ENCODE measurements around the gene ZNF106. TPM values are rescaled to one million over a fixed set of nuclear protein-coding genes. Genes with fewer than 3 reads are reported as not detected.

The ZNF106 gene
- total RNA-seq, 2 donors from 2014 or later, result 77.4 to 83.8 TPM

DNA sequence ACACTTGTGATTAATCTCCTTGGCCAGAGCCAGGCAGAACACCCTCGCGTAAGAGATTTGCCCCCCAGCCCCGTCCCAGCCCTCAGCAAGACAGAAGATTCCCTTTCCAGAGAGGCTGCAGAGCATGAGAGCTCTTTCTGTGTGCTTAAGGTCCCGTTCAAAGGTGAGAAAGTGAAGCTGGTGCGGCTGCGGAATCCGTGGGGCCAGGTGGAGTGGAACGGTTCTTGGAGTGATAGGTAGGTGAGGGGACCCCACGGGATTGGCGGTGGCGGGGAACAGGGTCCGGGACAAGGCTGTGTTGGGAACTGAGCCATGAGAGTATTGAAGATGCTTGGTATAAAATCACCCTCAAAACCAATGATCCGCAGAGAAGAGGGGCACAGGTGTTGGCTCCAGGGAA lies 96.8 kb downstream of the ZNF106 start:
- no peaks in the 10 kb centered on the region for H3K27me3 ChIP-seq (replicated peaks; ENCODE audit: insufficient read depth)
- TF ChIP-seq, protein P1, sequence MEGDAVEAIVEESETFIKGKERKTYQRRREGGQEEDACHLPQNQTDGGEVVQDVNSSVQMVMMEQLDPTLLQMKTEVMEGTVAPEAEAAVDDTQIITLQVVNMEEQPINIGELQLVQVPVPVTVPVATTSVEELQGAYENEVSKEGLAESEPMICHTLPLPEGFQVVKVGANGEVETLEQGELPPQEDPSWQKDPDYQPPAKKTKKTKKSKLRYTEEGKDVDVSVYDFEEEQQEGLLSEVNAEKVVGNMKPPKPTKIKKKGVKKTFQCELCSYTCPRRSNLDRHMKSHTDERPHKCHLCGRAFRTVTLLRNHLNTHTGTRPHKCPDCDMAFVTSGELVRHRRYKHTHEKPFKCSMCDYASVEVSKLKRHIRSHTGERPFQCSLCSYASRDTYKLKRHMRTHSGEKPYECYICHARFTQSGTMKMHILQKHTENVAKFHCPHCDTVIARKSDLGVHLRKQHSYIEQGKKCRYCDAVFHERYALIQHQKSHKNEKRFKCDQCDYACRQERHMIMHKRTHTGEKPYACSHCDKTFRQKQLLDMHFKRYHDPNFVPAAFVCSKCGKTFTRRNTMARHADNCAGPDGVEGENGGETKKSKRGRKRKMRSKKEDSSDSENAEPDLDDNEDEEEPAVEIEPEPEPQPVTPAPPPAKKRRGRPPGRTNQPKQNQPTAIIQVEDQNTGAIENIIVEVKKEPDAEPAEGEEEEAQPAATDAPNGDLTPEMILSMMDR (IDR thresholded peaks at IDR 0.05), result no peak
- no peaks in the 10 kb centered on the region for H3K9me3 ChIP-seq
- ATAC-seq (ENCODE audit: insufficient number of reproducible peaks, low FRiP score, low read depth) (no peak), DNase-seq (ENCODE audit: low spot score) (no peak)
- no peak overlapping the region for H3K4me3 ChIP-seq
- H3K4me1 ChIP-seq (ENCODE audit: control insufficient read depth in 1 of 2, low read depth in 2 of 2), result no peaks in the 10 kb centered on the region
- H3K36me3 ChIP-seq, result peaks cover 3% of the 10 kb centered on the region
- no peak overlapping the region for H3K27ac ChIP-seq

DNA sequence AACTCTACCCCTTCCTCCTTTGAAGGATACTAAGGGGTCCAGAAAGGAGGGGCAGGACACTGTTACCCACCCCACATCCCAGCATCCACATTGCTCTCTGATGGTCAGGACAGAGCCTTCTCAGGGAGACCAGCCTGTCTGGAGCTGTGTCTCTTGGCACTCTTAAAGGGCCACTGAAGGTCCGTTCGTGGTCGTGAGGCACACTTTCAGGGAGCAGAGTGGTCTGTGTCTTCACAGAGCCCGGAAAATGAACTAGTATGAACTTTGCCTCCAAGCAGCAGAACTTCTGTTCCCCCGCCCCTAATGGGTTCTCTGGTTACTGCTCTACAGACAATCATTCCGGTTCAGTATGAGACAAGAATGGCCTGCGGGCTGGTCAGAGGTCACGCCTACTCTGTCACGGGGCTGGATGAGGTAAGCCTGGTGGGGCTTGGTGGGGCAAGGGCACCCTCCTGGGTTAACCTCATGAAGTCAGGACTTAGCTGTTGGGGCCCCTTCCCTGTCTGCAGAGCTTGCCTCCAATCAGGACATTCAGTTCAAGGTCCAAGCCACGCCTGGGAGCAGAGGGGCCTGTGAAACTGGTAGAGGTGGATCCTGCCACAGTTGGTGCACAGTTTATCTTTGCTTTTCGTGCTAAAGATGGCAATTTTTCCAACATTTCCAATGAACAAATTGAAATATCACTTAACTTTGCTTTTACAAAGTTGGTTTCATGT lies 98.5 kb downstream of the ZNF106 start:
- ATAC-seq (ENCODE audit: insufficient number of reproducible peaks, low FRiP score, low read depth) (no peak), DNase-seq (ENCODE audit: low spot score) (no peak)
- no peak overlapping the region for H3K4me3 ChIP-seq
- H3K36me3 ChIP-seq, result peaks cover 6% of the 10 kb centered on the region
- no peaks in the 10 kb centered on the region for H3K9me3 ChIP-seq
- no peaks in the 10 kb centered on the region for H3K4me1 ChIP-seq (ENCODE audit: control insufficient read depth in 1 of 2, low read depth in 2 of 2)
- no peak overlapping the region for H3K27ac ChIP-seq
- no peaks in the 10 kb centered on the region for H3K27me3 ChIP-seq (replicated peaks; ENCODE audit: insufficient read depth)
- TF ChIP-seq, protein P1 (IDR thresholded peaks at IDR 0.05), result no peak

DNA sequence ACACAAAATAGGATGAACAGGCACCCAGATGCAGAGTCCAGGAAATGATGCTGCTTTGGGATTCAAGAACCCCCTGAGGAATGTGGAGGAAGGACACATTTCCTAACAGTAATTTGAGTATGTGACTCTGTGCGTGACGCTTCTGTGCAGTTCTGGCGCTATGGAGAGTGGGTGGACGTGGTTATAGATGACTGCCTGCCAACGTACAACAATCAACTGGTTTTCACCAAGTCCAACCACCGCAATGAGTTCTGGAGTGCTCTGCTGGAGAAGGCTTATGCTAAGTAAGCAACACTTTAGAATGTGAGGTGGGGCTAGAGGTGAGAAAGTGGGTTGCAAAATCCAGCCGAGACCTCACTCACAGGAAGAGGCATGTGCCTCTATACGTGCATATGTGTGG lies 103.3 kb downstream of the ZNF106 start:
- Histone ChIP-seq H3K4me3 (no peak overlapping the region), H3K27me3 (replicated peaks; ENCODE audit: insufficient read depth) (no peaks in the 10 kb centered on the region), H3K36me3 (peaks cover 6% of the 10 kb centered on the region), H3K27ac (no peak overlapping the region), H3K9me3 (no peaks in the 10 kb centered on the region), H3K4me1 (ENCODE audit: control insufficient read depth in 1 of 2, low read depth in 2 of 2) (no peaks in the 10 kb centered on the region)
- DNase-seq (ENCODE audit: low spot score), result no peak
- no peak for ATAC-seq (ENCODE audit: insufficient number of reproducible peaks, low FRiP score, low read depth)
- TF ChIP-seq, protein P1 (IDR thresholded peaks at IDR 0.05), result no peak

DNA sequence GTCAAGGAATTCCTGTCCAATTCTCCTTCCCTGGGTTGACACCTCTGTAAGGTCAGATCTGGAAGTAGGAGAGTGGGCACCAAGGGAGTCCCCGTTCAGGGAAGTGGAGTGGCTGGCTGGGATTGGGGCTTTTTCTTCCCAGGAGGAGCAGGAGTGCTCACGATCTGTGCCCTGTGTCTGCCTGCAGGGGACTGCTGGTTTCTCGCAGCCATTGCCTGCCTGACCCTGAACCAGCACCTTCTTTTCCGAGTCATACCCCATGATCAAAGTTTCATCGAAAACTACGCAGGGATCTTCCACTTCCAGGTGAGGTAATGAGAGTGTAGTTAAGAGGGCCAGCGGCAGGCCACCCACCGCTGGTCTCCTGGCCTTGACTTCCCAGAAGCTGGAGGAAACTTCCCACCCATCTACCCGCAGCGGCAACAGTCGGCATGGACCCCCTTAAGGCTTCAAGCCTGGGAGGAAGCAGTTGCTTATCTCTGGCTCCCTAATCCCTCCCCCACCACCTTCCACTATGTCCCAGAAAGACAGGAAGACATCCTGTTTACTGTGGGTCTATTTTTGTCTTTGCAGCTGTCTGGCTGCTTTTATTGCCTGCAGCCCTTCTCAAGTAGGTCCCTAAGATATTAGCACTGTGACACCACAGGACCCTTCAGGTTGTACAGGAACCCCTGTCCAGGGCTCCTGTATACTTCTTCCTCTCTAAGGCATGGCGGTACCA lies 104.8 kb downstream of the ZNF106 start:
- ATAC-seq (ENCODE audit: insufficient number of reproducible peaks, low FRiP score, low read depth) (no peak), DNase-seq (ENCODE audit: low spot score) (no peak)

More for the DNA sequence above, 104.8 kb downstream of the ZNF106 start:
- Histone ChIP-seq H3K27me3 (replicated peaks; ENCODE audit: insufficient read depth) (no peaks in the 10 kb centered on the region), H3K9me3 (no peaks in the 10 kb centered on the region), H3K4me1 (ENCODE audit: control insufficient read depth in 1 of 2, low read depth in 2 of 2) (no peaks in the 10 kb centered on the region), H3K27ac (no peak overlapping the region), H3K4me3 (no peak overlapping the region), H3K36me3 (peaks cover 6% of the 10 kb centered on the region)
- TF ChIP-seq, protein P1 (IDR thresholded peaks at IDR 0.05), result no peak

Measured in thoracic aorta (tissue), 2 donors.